ENCODE results near the gene OMA1.

GRCh38 chr1:58451560-58452191 is 94.8 kb downstream of the OMA1 start:
- TF ChIP-seq CTCF (conservative IDR thresholded peaks at IDR 0.05) (no peak), EZH2 (IDR thresholded peaks at IDR 0.05; ENCODE audit: low read depth) (no peak)

Data from PC-9 (cell line).